ENCODE results near the gene SPRY4.

SPRY4 gene

GRCh38 chr5:142357469-142358090 lies 32.8 kb upstream of the SPRY4 start:
- Histone ChIP-seq H3K9me3 (ENCODE audit: control insufficient read depth, insufficient read depth, low read length) (peaks cover 5% of the 10 kb centered on the region; the same call in 1 of the 2 replicates), H3F3A (ENCODE audit: control insufficient read depth, insufficient read depth) (peaks cover 4% of the 10 kb centered on the region; the same call in 1 of the 2 replicates), H3K9me2 (replicated peaks; ENCODE audit: control insufficient read depth, low read length) (no peaks in the 10 kb centered on the region), H3K4me2 (ENCODE audit: low read length) (peak overlapping the region; percentile 75), H3K4me1 (ENCODE audit: control insufficient read depth, low read length) (peaks cover 17% of the 10 kb centered on the region), H3K27ac (ENCODE audit: low read depth, low read length) (no peak overlapping the region), H4K20me1 (ENCODE audit: control insufficient read depth, insufficient read depth, low read depth, low read length) (peaks cover 11% of the 10 kb centered on the region), H3K27me3 (ENCODE audit: control insufficient read depth, low read length) (peaks cover 67% of the 10 kb centered on the region), H3K36me3 (ENCODE audit: control insufficient read depth, low read length) (no peaks in the 10 kb centered on the region), H3K79me2 (ENCODE audit: control insufficient read depth, low read length) (no peaks in the 10 kb centered on the region), H3K4me3 (ENCODE audit: low read length) (peak overlapping the region; percentile 73)
- peak; percentile 35; the same call in 1 of the 2 replicates for TF ChIP-seq EZH2phosphoT487 (IDR thresholded peaks at IDR 0.05; ENCODE audit: borderline replicate concordance, low read length)
- TF ChIP-seq CTCF (IDR thresholded peaks at IDR 0.05; ENCODE audit: low read depth, low read length, poor library complexity, severe bottlenecking) = no peak

GRCh38 chr5:142356716-142357468 lies 32.1 kb upstream of the SPRY4 start:
- TF ChIP-seq CTCF (IDR thresholded peaks at IDR 0.05; ENCODE audit: low read depth, low read length, poor library complexity, severe bottlenecking) (no peak), EZH2phosphoT487 (IDR thresholded peaks at IDR 0.05; ENCODE audit: borderline replicate concordance, low read length) (no peak)
- H3K9me3 ChIP-seq (ENCODE audit: control insufficient read depth, insufficient read depth, low read length) = peaks cover 5% of the 10 kb centered on the region; the same call in 1 of the 2 replicates
- no peaks in the 10 kb centered on the region for H3K79me2 ChIP-seq (ENCODE audit: control insufficient read depth, low read length)
- H3K27ac ChIP-seq (ENCODE audit: low read depth, low read length) = no peak overlapping the region
- peaks cover 4% of the 10 kb centered on the region; the same call in 1 of the 2 replicates for H3F3A ChIP-seq (ENCODE audit: control insufficient read depth, insufficient read depth)
- H3K4me2 ChIP-seq (ENCODE audit: low read length) = peak overlapping the region; percentile 75
- H3K27me3 ChIP-seq (ENCODE audit: control insufficient read depth, low read length) = peaks cover 64% of the 10 kb centered on the region
- peaks cover 11% of the 10 kb centered on the region for H4K20me1 ChIP-seq (ENCODE audit: control insufficient read depth, insufficient read depth, low read depth, low read length)
- no peaks in the 10 kb centered on the region for H3K36me3 ChIP-seq (ENCODE audit: control insufficient read depth, low read length)
- no peaks in the 10 kb centered on the region for H3K9me2 ChIP-seq (replicated peaks; ENCODE audit: control insufficient read depth, low read length)
- peak overlapping the region; percentile 73 for H3K4me3 ChIP-seq (ENCODE audit: low read length)
- peaks cover 17% of the 10 kb centered on the region for H3K4me1 ChIP-seq (ENCODE audit: control insufficient read depth, low read length)

GRCh38 chr5:142356349-142356715 lies 31.5 kb upstream of the SPRY4 start:
- Histone ChIP-seq H3K27me3 (ENCODE audit: control insufficient read depth, low read length) (peaks cover 62% of the 10 kb centered on the region), H3K4me3 (ENCODE audit: low read length) (peak overlapping the region; percentile 73), H3K79me2 (ENCODE audit: control insufficient read depth, low read length) (no peaks in the 10 kb centered on the region), H3K9me3 (ENCODE audit: control insufficient read depth, insufficient read depth, low read length) (peaks cover 5% of the 10 kb centered on the region; the same call in 1 of the 2 replicates), H3K36me3 (ENCODE audit: control insufficient read depth, low read length) (no peaks in the 10 kb centered on the region), H3K27ac (ENCODE audit: low read depth, low read length) (no peak overlapping the region), H4K20me1 (ENCODE audit: control insufficient read depth, insufficient read depth, low read depth, low read length) (peaks cover 11% of the 10 kb centered on the region), H3K4me2 (ENCODE audit: low read length) (peak overlapping the region; percentile 75), H3F3A (ENCODE audit: control insufficient read depth, insufficient read depth) (peaks cover 4% of the 10 kb centered on the region; the same call in 1 of the 2 replicates), H3K4me1 (ENCODE audit: control insufficient read depth, low read length) (peaks cover 17% of the 10 kb centered on the region), H3K9me2 (replicated peaks; ENCODE audit: control insufficient read depth, low read length) (no peaks in the 10 kb centered on the region)
- TF ChIP-seq CTCF (IDR thresholded peaks at IDR 0.05; ENCODE audit: low read depth, low read length, poor library complexity, severe bottlenecking) (no peak), EZH2phosphoT487 (IDR thresholded peaks at IDR 0.05; ENCODE audit: borderline replicate concordance, low read length) (no peak)
